Fibroblast of skin of scalp (primary cell): ENCODE measurements around the gene NLK.
"Not testable (repeated sequence)": the region's sequence is repeated elsewhere in the genome, so short reads cannot be mapped to it uniquely, and the experiment has no call there.

Experiments used
- DNase-seq: peaks from one replicate; pipeline ENCODE4 v3.0.0-alpha.2; 2013

NLK gene

GRCh38 chr17:28233872-28234856, 191.7 kb downstream of the NLK start:
- DNase-seq: not testable (repeated sequence)

GRCh38 chr17:28235066-28235700, 192.7 kb downstream of the NLK start:
- DNase-seq: not testable (repeated sequence)

GRCh38 chr17:28236033-28236653, 193.7 kb downstream of the NLK start:
- DNase-seq: not testable (repeated sequence)

GRCh38 chr17:28238547-28239270, 196.2 kb downstream of the NLK start:
- DNase-seq: not testable (repeated sequence)

- no peak for DNase-seq
Measured at GRCh38 chr17:28239271-28239624, 196.8 kb downstream of the NLK start.

GRCh38 chr17:28240688-28241340, 198.3 kb downstream of the NLK start:
- no peak for DNase-seq

GRCh38 chr17:28242791-28243190, 200.3 kb downstream of the NLK start:
- no peak for DNase-seq

GRCh38 chr17:28243268-28243667, 200.8 kb downstream of the NLK start:
- not testable (repeated sequence) for DNase-seq

GRCh38 chr17:28244446-28244845, 202.0 kb downstream of the NLK start:
- DNase-seq: no peak
